NB4 (cell line): Measurements from ENCODE around the gene ABCC4.

Experiments
- DNase-seq: peaks from one replicate; pipeline ENCODE4 v3.0.0; 2010; ENCODE audit warnings: low read depth
- H3K4me3 ChIP-seq: one replicate; pipeline ENCODE4 v1.5.1; 2011; ENCODE audit warnings: mild to moderate bottlenecking, low read depth, low read length, moderate library complexity
- MYC ChIP-seq: IDR thresholded peaks from 2 replicates; pipeline ENCODE4 v1.6.1; 2011; ENCODE audit warnings: low read depth, low read length
- POLR2A ChIP-seq: IDR thresholded peaks from 2 replicates; pipeline ENCODE4 v1.6.1; 2011; ENCODE audit warnings: mild to moderate bottlenecking; ENCODE audit not compliant: insufficient read length; ENCODE audit errors: extremely low read depth
- TF ChIP-seq, protein P1 (sequence below): IDR thresholded peaks from one replicate; pipeline ENCODE4 v1.5.1; 2012; ENCODE audit warnings: low read depth, low read length
- TF ChIP-seq, protein P2 (sequence below): IDR thresholded peaks from 2 replicates; pipeline ENCODE4 v1.6.1; 2011; ENCODE audit warnings: low read depth, low read length

Gene ABCC4

DNA sequence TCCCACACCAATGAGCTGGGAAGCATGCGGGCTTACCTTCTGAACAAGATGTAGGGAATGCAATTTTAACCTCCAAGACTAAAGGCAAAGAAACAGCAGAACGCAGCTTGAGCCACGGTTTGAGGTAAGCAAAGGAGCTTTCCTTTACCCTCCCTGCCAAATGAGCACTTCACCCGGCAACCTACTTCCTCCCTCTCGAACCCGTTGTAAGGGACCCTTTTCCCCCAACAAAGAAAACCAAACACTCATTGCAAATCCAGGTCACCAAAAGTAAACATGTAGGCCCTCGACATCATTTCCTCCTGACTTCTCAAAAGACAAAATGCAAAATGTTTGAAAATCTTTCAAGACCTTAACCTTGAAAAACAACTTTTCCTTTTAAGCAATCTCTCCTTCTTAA lies 65.3 kb downstream of the ABCC4 start:
- H3K4me3 ChIP-seq, result no peak overlapping the region
- TF ChIP-seq, protein P1, sequence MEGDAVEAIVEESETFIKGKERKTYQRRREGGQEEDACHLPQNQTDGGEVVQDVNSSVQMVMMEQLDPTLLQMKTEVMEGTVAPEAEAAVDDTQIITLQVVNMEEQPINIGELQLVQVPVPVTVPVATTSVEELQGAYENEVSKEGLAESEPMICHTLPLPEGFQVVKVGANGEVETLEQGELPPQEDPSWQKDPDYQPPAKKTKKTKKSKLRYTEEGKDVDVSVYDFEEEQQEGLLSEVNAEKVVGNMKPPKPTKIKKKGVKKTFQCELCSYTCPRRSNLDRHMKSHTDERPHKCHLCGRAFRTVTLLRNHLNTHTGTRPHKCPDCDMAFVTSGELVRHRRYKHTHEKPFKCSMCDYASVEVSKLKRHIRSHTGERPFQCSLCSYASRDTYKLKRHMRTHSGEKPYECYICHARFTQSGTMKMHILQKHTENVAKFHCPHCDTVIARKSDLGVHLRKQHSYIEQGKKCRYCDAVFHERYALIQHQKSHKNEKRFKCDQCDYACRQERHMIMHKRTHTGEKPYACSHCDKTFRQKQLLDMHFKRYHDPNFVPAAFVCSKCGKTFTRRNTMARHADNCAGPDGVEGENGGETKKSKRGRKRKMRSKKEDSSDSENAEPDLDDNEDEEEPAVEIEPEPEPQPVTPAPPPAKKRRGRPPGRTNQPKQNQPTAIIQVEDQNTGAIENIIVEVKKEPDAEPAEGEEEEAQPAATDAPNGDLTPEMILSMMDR, result no peak
- TF ChIP-seq, protein P2, sequence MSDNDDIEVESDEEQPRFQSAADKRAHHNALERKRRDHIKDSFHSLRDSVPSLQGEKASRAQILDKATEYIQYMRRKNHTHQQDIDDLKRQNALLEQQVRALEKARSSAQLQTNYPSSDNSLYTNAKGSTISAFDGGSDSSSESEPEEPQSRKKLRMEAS, result no peak
- no peak for TF ChIP-seq POLR2A
- no peak for TF ChIP-seq MYC
- DNase-seq, result no peak

DNA sequence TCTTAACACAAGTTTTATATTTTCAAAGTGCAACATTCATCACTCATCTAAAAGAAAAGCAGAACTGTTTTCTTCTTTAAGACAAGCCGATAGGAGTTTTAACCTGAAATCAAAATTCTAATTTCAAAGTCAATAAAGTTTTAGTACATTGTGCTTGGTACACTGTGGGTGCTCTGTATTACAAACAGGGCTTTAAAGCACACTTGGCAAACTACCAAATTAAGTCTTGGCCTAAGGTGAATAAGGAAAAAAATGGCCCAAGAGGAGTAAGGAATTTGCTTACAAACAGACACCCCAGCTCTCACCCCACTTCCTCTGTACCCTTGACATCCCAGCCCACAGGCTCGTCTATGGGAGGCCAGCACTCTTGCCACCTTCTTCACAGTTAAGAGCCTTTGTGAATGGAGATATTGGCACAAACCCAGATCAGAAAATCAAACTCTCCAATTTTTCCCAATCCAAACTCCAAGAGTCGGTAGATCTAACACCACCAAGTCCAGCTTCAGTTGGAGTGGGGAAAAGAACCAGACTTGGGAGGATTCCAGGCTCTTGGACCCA lies 66.0 kb downstream of the ABCC4 start:
- no peak for DNase-seq
- H3K4me3 ChIP-seq, result no peak overlapping the region
- TF ChIP-seq, protein P2, result no peak
- TF ChIP-seq POLR2A (no peak), MYC (no peak)

DNA sequence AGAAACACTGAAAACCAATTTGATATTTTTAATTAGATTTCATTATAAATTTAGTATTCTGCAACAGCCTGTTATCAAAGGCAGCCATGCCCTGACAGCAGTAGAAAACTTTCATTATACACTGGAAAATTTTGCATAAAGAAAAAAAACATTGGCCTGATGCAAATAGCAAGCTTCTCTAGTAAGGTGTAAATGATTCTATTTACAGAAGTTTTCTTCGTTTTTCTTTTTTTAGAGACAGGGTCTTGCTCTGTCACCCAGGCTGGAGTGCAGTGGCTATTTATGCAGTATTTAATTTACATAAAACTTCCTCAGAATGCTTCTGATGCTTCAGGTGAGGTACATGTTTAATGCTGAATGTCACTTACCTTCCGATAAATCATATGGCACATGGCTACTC lies 67.0 kb downstream of the ABCC4 start:
- TF ChIP-seq, protein P2, result no peak
- TF ChIP-seq, protein P1, result no peak
- TF ChIP-seq MYC, result no peak
- TF ChIP-seq POLR2A, result no peak
- DNase-seq, result no peak
- no peak overlapping the region for H3K4me3 ChIP-seq

DNA sequence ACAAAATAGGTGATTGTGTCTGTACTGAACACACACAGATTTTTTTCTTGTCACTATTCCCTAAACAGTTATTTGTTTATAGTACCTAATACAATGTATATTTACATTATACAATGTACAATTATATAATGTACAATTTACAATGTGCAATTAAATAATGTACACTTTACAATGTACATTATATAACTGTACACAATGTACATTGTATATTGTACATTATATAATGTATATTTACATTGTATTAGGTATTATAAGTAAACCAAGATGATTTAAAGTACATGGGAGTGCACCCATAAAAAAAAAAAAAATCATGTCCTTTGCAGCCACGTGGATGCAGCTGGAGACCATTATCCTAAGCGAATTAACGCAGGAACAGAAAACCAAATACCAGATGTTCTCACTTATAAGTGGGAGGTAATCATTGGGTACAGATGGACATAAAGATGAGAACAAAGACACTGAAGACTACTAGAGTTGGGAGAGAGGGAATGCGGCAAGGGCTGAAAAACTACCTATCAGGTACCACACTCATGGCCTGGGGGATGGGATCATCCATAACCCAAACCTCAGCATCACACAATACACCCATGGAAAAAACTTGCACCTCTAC lies 68.1 kb downstream of the ABCC4 start:
- TF ChIP-seq POLR2A (no peak), MYC (no peak)
- TF ChIP-seq, protein P2, result no peak
- TF ChIP-seq, protein P1, result no peak
- no peak for DNase-seq
- no peak overlapping the region for H3K4me3 ChIP-seq

DNA sequence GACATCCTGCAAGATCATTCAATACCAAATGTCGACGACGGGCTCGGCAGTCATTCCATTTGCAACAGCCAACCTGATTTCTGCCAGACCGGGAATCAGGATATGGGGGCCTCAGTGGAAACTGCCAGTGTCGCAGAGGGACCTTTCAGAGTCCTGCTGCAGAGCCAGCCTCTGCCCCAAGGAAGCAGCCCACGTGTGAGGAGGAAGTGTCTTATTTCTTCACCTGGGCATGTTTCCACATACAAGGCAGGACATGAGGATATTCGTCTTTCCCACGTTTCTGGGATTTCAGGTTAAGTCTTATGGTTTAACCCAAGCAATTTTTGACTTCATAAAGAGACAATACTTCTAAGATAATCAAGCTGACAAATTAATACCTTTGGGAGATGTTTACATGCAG lies 69.9 kb downstream of the ABCC4 start:
- DNase-seq, result no peak
- H3K4me3 ChIP-seq, result no peak overlapping the region
- TF ChIP-seq, protein P2, result no peak
- TF ChIP-seq, protein P1, result no peak
- TF ChIP-seq POLR2A (no peak), MYC (no peak)

DNA sequence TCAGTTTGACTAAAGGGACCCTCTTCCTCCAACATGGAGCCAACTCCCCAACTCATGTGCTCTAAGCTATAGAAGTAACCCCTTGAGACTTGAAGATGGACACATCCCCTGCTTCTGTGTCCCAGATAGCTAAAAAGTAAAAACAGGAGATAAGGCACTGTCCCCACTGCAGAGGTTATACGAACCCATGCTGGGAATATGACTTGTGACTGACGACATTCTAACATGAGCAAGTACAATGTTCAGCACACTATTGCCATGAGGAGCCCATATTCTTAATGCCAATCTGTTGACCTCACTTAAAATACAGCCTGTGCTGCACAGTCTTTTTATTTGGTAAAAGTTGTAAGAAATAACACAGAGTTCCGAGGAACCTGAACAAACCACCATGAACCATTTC lies 71.4 kb downstream of the ABCC4 start:
- no peak for DNase-seq
- H3K4me3 ChIP-seq, result no peak overlapping the region
- TF ChIP-seq POLR2A (no peak), MYC (no peak)
- TF ChIP-seq, protein P2, result no peak
- TF ChIP-seq, protein P1, result no peak
